Astrocyte of the hippocampus (primary cell): ENCODE results near the gene CCDC85B.
A peak's percentile ranks its signal among the peaks of the same experiment; 100 is the strongest.

Experiments
- DNase-seq: peaks from one replicate; pipeline ENCODE4 v3.0.0; 2011; ENCODE audit warnings: low read depth, low spot score

The CCDC85B gene

GRCh38 chr11:65857853-65858680 is 32.4 kb upstream of the CCDC85B start, which contains the start of gene CFL1:
Gene CFL1 (minus strand): TSS chr11:65858180. CDS start chr11:65858099, 81 bp downstream.
- DNase-seq, result peak; percentile 100

GRCh38 chr11:65858681-65859087 is 31.8 kb upstream of the CCDC85B start:
- DNase-seq, result peak; percentile 43

GRCh38 chr11:65859095-65859811 is 31.2 kb upstream of the CCDC85B start:
- DNase-seq, result peak; percentile 100

- no peak for DNase-seq
These were observed 30.6 kb upstream of the CCDC85B start for GRCh38 chr11:65859812-65860277.

GRCh38 chr11:65860278-65861164 is 30.0 kb upstream of the CCDC85B start, which contains the start of gene MUS81:
Gene MUS81 (plus strand): TSS chr11:65860433. CDS start chr11:65860754, 321 bp downstream.
- DNase-seq, result peak; percentile 99

- peak; percentile 30 for DNase-seq
These were observed 29.3 kb upstream of the CCDC85B start for GRCh38 chr11:65861165-65861505.

- DNase-seq, result no peak
These were observed 28.8 kb upstream of the CCDC85B start for GRCh38 chr11:65861533-65862183.

GRCh38 chr11:65862191-65862735 is 28.2 kb upstream of the CCDC85B start:
- DNase-seq, result no peak

GRCh38 chr11:65862941-65863888 is 27.3 kb upstream of the CCDC85B start:
- DNase-seq, result no peak

- DNase-seq, result no peak
These were observed 26.4 kb upstream of the CCDC85B start for GRCh38 chr11:65863889-65864705.

GRCh38 chr11:65864706-65865471 is 25.6 kb upstream of the CCDC85B start:
- DNase-seq, result no peak

GRCh38 chr11:65865550-65866172 is 24.8 kb upstream of the CCDC85B start:
- no peak for DNase-seq

GRCh38 chr11:65866509-65867283 is 23.8 kb upstream of the CCDC85B start:
- no peak for DNase-seq

- no peak for DNase-seq
These were observed 23.0 kb upstream of the CCDC85B start for GRCh38 chr11:65867284-65868071.

- no peak for DNase-seq
These were observed 22.3 kb upstream of the CCDC85B start for GRCh38 chr11:65868076-65868667.

- DNase-seq, result no peak
These were observed 21.6 kb upstream of the CCDC85B start for GRCh38 chr11:65868907-65869306.
